ENCODE results near the gene CTNNA1. TPM values are rescaled to one million over a fixed set of nuclear protein-coding genes. Genes with fewer than 3 reads are reported as not detected.

Gene CTNNA1
- total RNA-seq, 1 donor from 2014 or later: 361 TPM

GRCh38 chr5:138849439-138849838 is 96.2 kb downstream of the CTNNA1 start:
- DNase-seq (no peak), ATAC-seq (no peak)
- no peak overlapping the region for H3K4me3 ChIP-seq
- no peak overlapping the region for H3K27ac ChIP-seq
- no peaks in the 10 kb centered on the region for H3K9me3 ChIP-seq
- H3K4me1 ChIP-seq: peaks cover 54% of the 10 kb centered on the region
- H3K36me3 ChIP-seq: no peaks in the 10 kb centered on the region
- intact Hi-C loops (cut with DNase I): no loop called here
- no peaks in the 10 kb centered on the region for H3K27me3 ChIP-seq (ENCODE audit: low read depth)
- TF ChIP-seq CTCF (IDR thresholded peaks at IDR 0.05): no peak

- Histone ChIP-seq H3K36me3 (no peaks in the 10 kb centered on the region), H3K4me1 (peaks cover 51% of the 10 kb centered on the region), H3K27ac (no peak overlapping the region), H3K9me3 (no peaks in the 10 kb centered on the region), H3K27me3 (ENCODE audit: low read depth) (no peaks in the 10 kb centered on the region), H3K4me3 (no peak overlapping the region)
- no peak for DNase-seq
- TF ChIP-seq CTCF (IDR thresholded peaks at IDR 0.05): no peak
- intact Hi-C loops (cut with DNase I): no loop called here
- no peak for ATAC-seq
Observed at GRCh38 chr5:138849882-138850281, 96.7 kb downstream of the CTNNA1 start.

- TF ChIP-seq CTCF (IDR thresholded peaks at IDR 0.05): no peak
- DNase-seq (no peak), ATAC-seq (no peak)
- H3K36me3 ChIP-seq: no peaks in the 10 kb centered on the region
- intact Hi-C loops (cut with DNase I): no loop called here
- no peak overlapping the region for H3K27ac ChIP-seq
- no peaks in the 10 kb centered on the region for H3K27me3 ChIP-seq (ENCODE audit: low read depth)
- H3K9me3 ChIP-seq: no peaks in the 10 kb centered on the region
- H3K4me3 ChIP-seq: no peak overlapping the region
- peaks cover 43% of the 10 kb centered on the region for H3K4me1 ChIP-seq
Observed at GRCh38 chr5:138850865-138851435, 97.7 kb downstream of the CTNNA1 start.

GRCh38 chr5:138853132-138853531 is 99.9 kb downstream of the CTNNA1 start:
- TF ChIP-seq CTCF (IDR thresholded peaks at IDR 0.05): no peak
- H3K4me3 ChIP-seq: no peak overlapping the region
- H3K27ac ChIP-seq: no peak overlapping the region
- H3K4me1 ChIP-seq: peaks cover 36% of the 10 kb centered on the region
- no peaks in the 10 kb centered on the region for H3K9me3 ChIP-seq
- H3K27me3 ChIP-seq (ENCODE audit: low read depth): no peaks in the 10 kb centered on the region
- no peak for ATAC-seq
- H3K36me3 ChIP-seq: no peaks in the 10 kb centered on the region
- no peak for DNase-seq
- intact Hi-C loops (cut with DNase I): no loop called here

GRCh38 chr5:138867011-138867410 is 113.8 kb downstream of the CTNNA1 start:
- no peaks in the 10 kb centered on the region for H3K36me3 ChIP-seq
- peaks cover 11% of the 10 kb centered on the region for H3K9me3 ChIP-seq
- ATAC-seq (no peak), DNase-seq (no peak)
- intact Hi-C loops (cut with DNase I): no loop called here
- no peak overlapping the region for H3K4me3 ChIP-seq
- H3K27ac ChIP-seq: no peak overlapping the region
- TF ChIP-seq CTCF (IDR thresholded peaks at IDR 0.05): no peak
- no peaks in the 10 kb centered on the region for H3K27me3 ChIP-seq (ENCODE audit: low read depth)
- peaks cover 34% of the 10 kb centered on the region for H3K4me1 ChIP-seq
